GM12878 (cell line): ENCODE data around the gene TARDBP. TPM values are rescaled to one million over a fixed set of nuclear protein-coding genes. Genes with fewer than 3 reads are reported as not detected.

Experiments
- ATAC-seq: fragments of 200-7000 bp; cut with Tn5 transposase; 3 replicates; pipeline ENCODE4 v1.9.1; 2020; ENCODE audit warnings: mild to moderate bottlenecking, moderate library complexity
- BruUV-seq: library from RNA; stranded (reverse); fragments of 400-500 nt; replicated peaks from 2 replicates; lab custom pipeline; 2021; lab: Mats Ljungman, UMichigan
- CTCF ChIA-PET: fragments of 300-600 bp; sonication (Branson Sonifier 250); formaldehyde crosslinking; extraction: SDS; loops from one replicate; lab custom pipeline; 2021; ENCODE audit warnings: inconsistent platforms; lab: Yijun Ruan, JAX
- POLR2A ChIA-PET: fragments of 350-600 bp; formaldehyde crosslinking; extraction: SDS; loops from one replicate; lab custom pipeline; 2021; ENCODE audit warnings: inconsistent platforms; lab: Charles Lee
- RAD21 ChIA-PET: fragments of 300-600 bp; sonication (Branson Sonifier 250); formaldehyde crosslinking; loops from one replicate; lab custom pipeline; 2023; ENCODE audit warnings: antibody characterized with exemption; ENCODE audit not compliant: unreplicated experiment; lab: Charles Lee
- SMC1A ChIA-PET: fragments of 300-600 bp; sonication (Branson Sonifier 250); formaldehyde crosslinking; loops from one replicate; lab custom pipeline; 2023; ENCODE audit not compliant: unreplicated experiment, uncharacterized antibody; lab: Charles Lee
- DNase-seq: peaks from one replicate; pipeline ENCODE4 v3.0.0-alpha.2; 2011; ENCODE audit warnings: low read depth, low spot score
- FAIRE-seq: peaks from 3 replicates; lab custom pipeline; 2011; peaks lifted over from hg19 to GRCh38; lab: Jason Lieb, UNC
- H2AFZ ChIP-seq: 2 replicates; pipeline ENCODE4 v1.6.0; 2011; ENCODE audit warnings: low read depth, low read length, control low read depth; ENCODE audit not compliant: control insufficient read depth
- H3K27ac ChIP-seq: 2 replicates; pipeline ENCODE4 v1.5.1; 2011; ENCODE audit warnings: control low read depth; ENCODE audit not compliant: control insufficient read depth, insufficient read depth
- H3K27me3 ChIP-seq, 2 experiments: replicated peaks in 1 of 2; 2 replicates each; pipeline versions ENCODE4 v1.6.0 to v1.6.1; 2011; ENCODE audit warnings: low read length in 1 of 2; ENCODE audit not compliant: control insufficient read depth in 2 of 2, insufficient read depth in 2 of 2
- H3K36me3 ChIP-seq, 2 experiments: 2 replicates each; pipeline ENCODE4 v1.5.1; 2011; ENCODE audit warnings: low read length in 1 of 2; ENCODE audit not compliant: control insufficient read depth in 2 of 2, insufficient read depth in 2 of 2
- H3K4me1 ChIP-seq: 2 replicates; pipeline ENCODE4 v1.6.1; 2011; ENCODE audit warnings: mild to moderate bottlenecking, low read length, moderate library complexity, mixed read lengths; ENCODE audit not compliant: control insufficient read depth, insufficient read depth
- H3K4me2 ChIP-seq: 2 replicates; pipeline ENCODE4 v1.6.0; 2011; ENCODE audit warnings: control low read depth; ENCODE audit not compliant: control insufficient read depth, insufficient read depth
- H3K4me3 ChIP-seq: fragments of 200-600 bp; sonication (generic); 2 replicates; pipeline ENCODE4 v1.5.1; 2016
- H3K79me2 ChIP-seq: 2 replicates; pipeline ENCODE4 v1.6.0; 2011; ENCODE audit warnings: low read length; ENCODE audit not compliant: control insufficient read depth, insufficient read depth
- H3K9ac ChIP-seq: 2 replicates; pipeline ENCODE4 v1.8.0; 2011; ENCODE audit warnings: low read length, control low read depth, mixed read lengths; ENCODE audit not compliant: control insufficient read depth, insufficient read depth
- H3K9me3 ChIP-seq: replicated peaks from 3 replicates; pipeline ENCODE4 v1.5.1; 2011; ENCODE audit warnings: mild to moderate bottlenecking, low read length; ENCODE audit not compliant: control insufficient read depth, insufficient read depth
- H4K20me1 ChIP-seq: 2 replicates; pipeline ENCODE4 v1.6.0; 2011; ENCODE audit not compliant: control insufficient read depth, insufficient read depth
- MAX ChIP-seq: IDR thresholded peaks from 2 replicates; pipeline ENCODE4 v1.6.1; 2012; ENCODE audit warnings: low read depth, low read length, improper control_type of control experiment
- MLLT1 ChIP-seq: fragments of 450-650 bp; IDR thresholded peaks from 2 replicates; pipeline ENCODE4 v1.6.1; 2016; ENCODE audit warnings: mild to moderate bottlenecking
- PAX5 ChIP-seq: IDR thresholded peaks from 2 replicates; pipeline ENCODE4 v1.6.1; 2011; ENCODE audit warnings: low read depth, low read length, borderline replicate concordance
- POLR2AphosphoS2 ChIP-seq: IDR thresholded peaks from 2 replicates; pipeline ENCODE4 v1.6.1; 2011; ENCODE audit warnings: low read depth, mild to moderate bottlenecking, low read length, improper control_type of control experiment, moderate library complexity
- SUPT20H ChIP-seq: IDR thresholded peaks from 2 replicates; pipeline ENCODE4 v1.6.1; 2011; ENCODE audit warnings: low read depth, mild to moderate bottlenecking, low read length, moderate library complexity, borderline replicate concordance; ENCODE audit not compliant: control insufficient read depth
- SUZ12 ChIP-seq: fragments of 200-600 bp; sonication (generic); IDR thresholded peaks from one replicate; pipeline ENCODE4 v1.6.1; 2018; ENCODE audit warnings: antibody characterized with exemption, mild to moderate bottlenecking; ENCODE audit not compliant: unreplicated experiment
- YY1 ChIP-seq: IDR thresholded peaks from 2 replicates; pipeline ENCODE4 v1.6.1; 2011; ENCODE audit warnings: low read depth, mild to moderate bottlenecking, low read length
- WGBS: methylation state at CpG from one replicate; pipeline ENCODE4 v1.1.6; 2016; ENCODE audit warnings: low lambda C conversion rate; ENCODE audit not compliant: insufficient replicate concordance, insufficient coverage; ENCODE audit errors: missing lambda C conversion rate; 5-methylcytosine and 5-hydroxymethylcytosine counted together
- in situ Hi-C: fragments of 300-500 bp; cut with MboI; formaldehyde crosslinking; loops from 9 replicates; pipeline ENCODE4 v1.14.3; 2018; ENCODE audit warnings: mixed read lengths
- intact Hi-C: fragments of 100-400 bp; cut with micrococcal nuclease; formaldehyde crosslinking; loops from one replicate; pipeline ENCODE4 v1.14.2; 2022; ENCODE audit not compliant: unreplicated experiment
- polyA plus RNA-seq, 11 experiments: library from polyadenylated mRNA; depleted of rRNA in 4 of 11; unstranded in 6 of 11; stranded (reverse) in 5 of 11; fragments of >200 nt; fragmentation: Nextera tagmentation in 4 of 11; fragmentation: Illumina TruSeq in 1 of 11; extraction: Ambion mirVana in 4 of 11; extraction: Trizol in 1 of 11; gene quantifications; 1 replicate in 1 of 11; 2 replicates in 10 of 11; pipeline versions ENCODE4 v1.2.1 to v1.2.3, GENCODE V29; 2011 to 2016; ENCODE audit warnings: inconsistent platforms in 2 of 11, missing spikeins in 2 of 11, low read depth in 1 of 11
- total RNA-seq, 4 experiments: library from RNA; depleted of rRNA in 3 of 4; stranded (reverse); fragments of >200 nt in 3 of 4; fragmentation: Illumina TruSeq in 1 of 4; extraction: Trizol in 1 of 4; gene quantifications; 2 replicates each; pipeline versions ENCODE4 v1.2.1 to v1.2.3, GENCODE V29; 2013 to 2021

TARDBP gene
- total and polyA plus RNA-seq, 10 of the 15 experiments (the other 5 are each of a cell fraction or from before 2014, with no cell fraction given) = 55.6 to 318 (median 192) TPM

GRCh38 chr1:11019971-11020370 lies 7.5 kb downstream of the TARDBP start:
- ATAC-seq = no peak
- ChIA-PET SMC1A (no interaction called here), RAD21 (no interaction called here), POLR2A (interaction anchor here (0.9 kb wide), 1 partner anchor 10 kb away, joined by 4 read pairs; no protein-coding TSS in a partner anchor), CTCF (no interaction called here)
- no peak for DNase-seq
- TF ChIP-seq POLR2AphosphoS2 (no peak), SUZ12 (no peak)
- Histone ChIP-seq H4K20me1 (peaks cover 2% of the 10 kb centered on the region; the same call in 1 of the 2 replicates), H3K4me2 (no peak overlapping the region), H2AFZ (no peak overlapping the region), H3K9ac (no peak overlapping the region), H3K27me3 (no peaks in the 10 kb centered on the region), H3K27ac (no peak overlapping the region), H3K4me1 (no peaks in the 10 kb centered on the region), H3K4me3 (no peak overlapping the region), H3K79me2 (peaks cover 14% of the 10 kb centered on the region), H3K9me3 (no peaks in the 10 kb centered on the region), H3K36me3 (peaks cover 8 to 53% of the 10 kb centered on the region in 2 experiments)
- BruUV-seq = no TSS peak
- intact Hi-C loops (no loop called here), in situ Hi-C loops (no loop called here)
- 92% methylated on average over 7 of the region's 7 CpGs for WGBS
- FAIRE-seq = no peak

GRCh38 chr1:11023201-11023600 lies 10.7 kb downstream of the TARDBP start:
- Histone ChIP-seq H4K20me1 (peaks cover 2% of the 10 kb centered on the region; the same call in 1 of the 2 replicates), H3K4me2 (no peak overlapping the region), H2AFZ (no peak overlapping the region), H3K79me2 (peaks cover 6% of the 10 kb centered on the region; the same call in 1 of the 2 replicates), H3K4me1 (no peaks in the 10 kb centered on the region), H3K27ac (no peak overlapping the region), H3K4me3 (no peak overlapping the region), H3K9me3 (no peaks in the 10 kb centered on the region), H3K27me3 (no peaks in the 10 kb centered on the region), H3K9ac (no peak overlapping the region), H3K36me3 (peaks cover 8 to 62% of the 10 kb centered on the region in 2 experiments)
- RAD21 ChIA-PET = no interaction called here
- DNase-seq (no peak), ATAC-seq (no peak), FAIRE-seq (no peak)
- CTCF ChIA-PET = no interaction called here
- intact Hi-C loops = no loop called here
- SMC1A ChIA-PET = no interaction called here
- WGBS = 88% methylated on average over 14 of the region's 14 CpGs
- TF ChIP-seq SUPT20H (no peak), MAX (no peak), MLLT1 (no peak), YY1 (no peak), PAX5 (no peak)
- POLR2A ChIA-PET = no interaction called here
- in situ Hi-C loops = no loop called here
- no TSS peak for BruUV-seq
